ENCODE results near the gene CBFB.
"Not testable (repeated sequence)": the region's sequence is repeated elsewhere in the genome, so short reads cannot be mapped to it uniquely, and the experiment has no call there.

CBFB gene

DNA sequence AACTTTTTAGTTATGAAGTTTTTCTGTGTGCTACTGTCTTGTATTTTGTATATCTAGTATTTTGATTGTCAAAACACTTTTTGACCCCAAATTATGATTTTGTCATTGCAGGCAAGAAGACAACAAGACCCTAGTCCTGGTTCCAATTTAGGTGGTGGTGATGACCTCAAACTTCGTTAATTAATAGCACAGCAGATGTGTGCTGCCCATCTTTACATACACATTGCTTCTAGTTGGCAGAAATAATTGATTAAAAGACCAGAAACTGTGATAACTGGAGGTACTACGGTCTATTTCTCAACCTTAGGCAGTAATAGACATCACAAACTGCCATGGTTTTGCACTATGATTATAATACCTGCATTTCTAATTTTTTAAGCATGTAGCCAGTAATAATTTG, 69.7 kb downstream of the CBFB start:
- no peak for DNase-seq (ENCODE audit: low spot score)

DNA sequence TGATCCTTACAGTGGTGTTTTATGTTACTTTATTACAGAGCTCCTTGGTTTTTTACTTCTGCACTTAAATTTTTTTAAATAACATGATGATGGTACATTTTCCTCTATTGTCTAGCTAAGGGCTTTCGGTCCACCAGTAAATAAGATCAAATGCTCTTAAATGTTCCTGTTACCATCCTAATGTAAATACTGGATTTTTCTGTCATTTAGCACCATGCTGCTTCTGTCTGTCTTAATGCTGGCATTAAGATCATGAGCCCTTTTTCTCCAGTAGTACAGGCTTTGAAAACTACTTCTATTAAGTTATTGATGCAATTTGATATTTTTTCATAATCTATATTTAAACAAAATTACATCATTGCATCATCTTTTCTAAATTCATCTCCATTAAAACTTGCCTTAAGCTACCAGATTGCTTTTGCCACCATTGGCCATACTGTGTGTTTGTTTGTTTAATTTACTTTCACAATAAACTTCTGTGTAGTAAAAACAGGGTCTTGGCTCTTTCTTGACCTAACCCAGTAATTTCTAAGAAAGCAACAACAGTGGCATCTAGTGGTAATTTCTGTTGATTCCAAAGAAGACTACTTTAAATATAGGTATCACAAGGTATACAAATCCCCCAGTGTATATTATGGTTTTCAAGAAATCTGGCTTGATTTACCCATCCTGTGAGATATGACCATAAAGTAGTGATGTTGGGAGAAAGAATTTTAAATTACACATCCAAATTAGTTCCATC, 71.8 kb downstream of the CBFB start:
- DNase-seq (ENCODE audit: low spot score), result peak; percentile 71

DNA sequence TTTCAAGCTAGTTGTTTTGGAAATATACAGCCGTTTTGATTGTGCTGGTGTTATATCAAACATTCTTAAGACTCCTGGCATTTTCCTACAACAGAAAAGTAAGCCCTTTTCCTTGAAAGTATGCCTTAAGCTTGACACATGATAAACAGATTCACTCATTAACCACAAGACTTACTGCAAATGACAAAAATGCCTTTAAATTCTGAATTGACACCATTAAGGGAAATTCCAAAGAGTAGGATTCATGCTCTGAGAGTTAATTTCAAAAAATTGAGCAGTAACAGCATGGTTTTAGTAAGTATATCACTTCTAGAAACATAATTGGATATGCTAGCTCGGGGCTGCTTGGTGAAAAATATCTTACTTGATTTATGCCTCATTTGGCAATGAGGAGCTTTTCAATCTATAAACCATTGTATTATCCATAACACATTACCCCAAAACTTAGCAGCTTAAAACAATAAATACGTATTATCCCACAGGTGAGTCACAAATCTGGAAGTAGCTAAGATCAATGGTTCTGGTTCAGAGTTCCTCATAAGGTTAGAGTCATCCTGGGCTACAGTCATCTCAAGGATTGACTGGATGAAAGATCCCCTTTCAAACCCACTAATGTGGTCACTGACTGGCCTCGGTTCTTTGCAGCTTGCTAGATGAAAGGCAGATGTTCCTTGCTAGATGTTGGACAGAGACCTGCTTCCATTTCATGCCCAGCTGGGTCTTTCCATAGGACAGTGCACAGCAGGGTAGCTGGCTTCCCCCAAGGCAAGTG, 72.5 kb downstream of the CBFB start:
- no peak for DNase-seq (ENCODE audit: low spot score)

DNA sequence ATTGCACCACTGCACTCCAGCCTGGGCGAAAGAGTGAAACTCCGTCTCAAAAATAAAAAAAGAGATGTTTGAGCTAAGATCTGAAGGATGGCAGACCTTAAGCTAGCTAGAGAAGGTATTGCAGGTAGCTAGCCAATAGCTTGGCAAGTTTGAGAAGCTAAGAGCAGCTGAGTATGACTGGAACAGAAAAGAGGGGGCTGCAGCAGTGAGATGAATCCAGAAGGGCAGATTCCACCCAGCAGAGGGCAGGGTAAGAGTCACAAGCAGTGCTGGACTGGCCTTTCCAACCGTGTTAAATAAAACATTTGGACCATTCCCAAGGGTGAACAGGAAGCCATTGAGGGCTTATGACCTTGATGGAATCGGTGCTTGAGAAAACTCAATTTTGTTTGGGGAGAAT, 75.1 kb downstream of the CBFB start:
- DNase-seq (ENCODE audit: low spot score), result no peak

DNA sequence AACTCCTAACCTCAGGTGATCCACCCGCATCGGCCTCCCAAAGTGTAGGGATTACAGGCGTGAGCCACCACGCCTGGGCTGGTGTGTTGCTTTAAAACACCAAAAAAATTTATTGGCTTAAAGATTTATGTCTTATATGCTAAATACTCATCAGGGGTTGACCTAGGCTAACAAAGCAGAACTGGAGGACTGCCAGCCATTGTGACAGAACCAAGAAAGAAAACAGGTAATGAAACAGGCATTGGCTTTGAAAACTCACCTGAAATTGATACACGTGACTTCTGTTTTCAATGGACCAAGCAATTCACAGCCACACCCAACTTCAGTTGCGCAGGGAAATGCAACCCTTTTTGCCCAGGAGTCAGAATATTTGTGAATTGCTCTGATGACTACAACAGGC, 75.9 kb downstream of the CBFB start:
- DNase-seq (ENCODE audit: low spot score), result no peak

DNA sequence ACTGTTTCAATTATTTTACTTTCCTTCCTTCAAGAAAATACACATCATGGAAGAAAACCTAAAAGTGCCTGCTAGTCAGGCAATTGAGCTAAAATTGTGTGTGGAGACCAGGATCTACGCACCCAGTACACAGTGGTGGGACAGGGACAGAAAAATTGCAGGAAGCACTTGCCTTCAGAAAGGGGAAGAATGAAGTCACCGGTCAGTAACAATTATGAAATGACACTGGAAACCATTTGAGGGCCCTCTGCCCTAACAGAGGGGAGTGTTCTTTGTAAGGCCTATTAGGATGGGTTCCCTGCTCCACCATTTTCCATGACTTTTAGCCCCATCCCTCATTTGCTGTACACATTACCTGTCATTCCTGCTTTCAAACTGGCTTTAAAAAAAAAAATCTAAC, 76.3 kb downstream of the CBFB start:
- DNase-seq (ENCODE audit: low spot score), result no peak

DNA sequence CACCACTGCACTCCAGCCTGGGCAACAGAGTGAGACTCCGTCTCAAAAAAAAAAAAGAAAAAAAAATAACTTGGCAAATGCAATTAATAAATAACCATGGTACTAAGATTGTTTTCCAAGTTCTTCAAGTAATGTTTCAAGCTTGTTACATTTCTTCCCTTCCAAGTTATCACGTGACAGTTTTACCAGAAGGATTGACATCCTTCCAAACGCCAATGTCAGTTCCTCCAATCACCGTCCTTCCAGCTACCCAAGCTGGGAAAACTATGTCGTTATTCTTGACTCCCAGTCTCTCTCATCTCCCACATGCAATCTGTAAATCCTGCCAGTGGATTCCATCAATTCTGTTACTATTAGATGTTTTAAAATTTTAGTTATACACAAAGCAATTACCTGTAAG, 76.9 kb downstream of the CBFB start:
- no peak for DNase-seq (ENCODE audit: low spot score)

DNA sequence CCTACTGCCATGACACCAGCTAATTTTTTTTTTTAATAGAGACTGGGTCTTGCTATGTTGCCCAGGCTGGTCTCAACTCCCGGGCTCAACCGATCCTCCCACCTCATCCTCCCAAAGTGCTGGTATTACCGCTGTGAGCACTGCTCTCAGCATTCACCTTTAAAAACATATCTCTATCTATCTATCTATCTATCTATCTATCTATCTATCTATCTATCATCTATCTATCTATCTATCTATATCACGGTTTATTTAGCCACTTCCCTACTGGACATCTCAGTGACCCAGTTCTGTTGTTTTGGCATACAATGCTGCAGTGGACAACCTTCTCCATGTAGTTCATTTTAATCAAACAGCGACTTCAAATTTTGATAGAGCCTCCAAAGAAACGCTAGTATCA, 79.5 kb downstream of the CBFB start:
- DNase-seq (ENCODE audit: low spot score), result no peak

DNA sequence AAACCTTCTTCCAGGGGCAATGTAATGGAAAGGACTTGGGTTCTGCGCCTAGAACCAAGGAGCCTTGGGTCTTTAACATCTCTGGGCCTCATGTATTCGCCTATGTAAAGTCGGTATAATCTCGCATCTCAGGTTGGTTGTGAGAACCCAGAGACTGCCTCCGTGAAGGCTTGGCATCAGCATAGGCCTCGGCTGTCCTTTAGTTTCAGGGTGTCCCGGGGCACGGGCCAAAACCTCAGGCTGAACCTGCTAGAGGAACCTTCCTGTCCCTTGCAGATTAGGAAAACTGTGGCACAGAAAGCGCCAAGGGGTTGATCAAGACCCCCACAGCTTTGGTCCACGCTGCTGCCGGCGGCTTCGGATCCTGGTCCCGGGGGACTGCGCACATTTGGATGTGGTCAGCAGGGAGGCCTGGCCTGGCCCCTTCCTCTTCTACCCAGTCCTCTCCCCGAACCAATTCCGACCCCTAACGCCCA, 80.0 kb downstream of the CBFB start:
- no peak for DNase-seq (ENCODE audit: low spot score)

DNA sequence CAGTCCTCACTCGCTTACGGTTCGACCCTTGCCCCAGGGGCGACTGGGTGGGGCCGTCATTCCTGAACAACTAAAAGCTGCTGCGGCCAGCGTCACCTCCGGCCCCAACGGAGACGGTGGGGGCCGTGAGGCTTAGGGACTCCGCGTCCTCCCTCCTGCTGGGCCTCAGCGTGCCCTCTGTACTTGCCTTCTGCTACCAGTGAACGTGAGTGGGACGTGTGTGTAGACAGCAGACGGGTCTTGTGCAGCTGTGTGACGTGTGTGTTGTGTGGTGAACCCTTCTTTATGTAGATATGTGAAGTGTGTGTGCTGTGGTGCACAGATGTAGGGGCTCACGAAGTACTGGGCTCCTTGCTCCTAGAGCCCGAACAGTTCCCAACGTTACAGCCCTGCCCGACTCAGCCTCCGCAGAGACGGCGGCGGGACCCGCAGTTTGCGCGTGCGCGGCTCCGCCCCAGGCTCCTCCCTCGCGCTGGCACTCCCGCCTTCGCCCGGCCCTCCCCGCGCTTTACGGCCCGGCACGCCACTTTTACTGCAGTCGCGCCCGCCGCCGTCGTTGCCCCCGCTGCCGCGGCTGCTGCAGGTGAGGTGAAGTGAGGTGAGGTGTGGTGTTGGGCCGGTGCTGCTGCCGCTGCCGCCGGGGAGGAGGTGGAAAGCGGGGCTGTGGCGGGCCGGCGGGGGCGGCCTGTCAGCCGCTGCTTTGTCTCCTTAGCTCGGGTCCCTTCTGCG, 80.6 kb downstream of the CBFB start, which contains the start of gene PHAF1:
PHAF1 (plus strand) TSS at position 535 of the 729 bp plus-strand sequence. CDS start 235 bp downstream, outside the sequence.
- DNase-seq (ENCODE audit: low spot score), result peak; percentile 87

DNA sequence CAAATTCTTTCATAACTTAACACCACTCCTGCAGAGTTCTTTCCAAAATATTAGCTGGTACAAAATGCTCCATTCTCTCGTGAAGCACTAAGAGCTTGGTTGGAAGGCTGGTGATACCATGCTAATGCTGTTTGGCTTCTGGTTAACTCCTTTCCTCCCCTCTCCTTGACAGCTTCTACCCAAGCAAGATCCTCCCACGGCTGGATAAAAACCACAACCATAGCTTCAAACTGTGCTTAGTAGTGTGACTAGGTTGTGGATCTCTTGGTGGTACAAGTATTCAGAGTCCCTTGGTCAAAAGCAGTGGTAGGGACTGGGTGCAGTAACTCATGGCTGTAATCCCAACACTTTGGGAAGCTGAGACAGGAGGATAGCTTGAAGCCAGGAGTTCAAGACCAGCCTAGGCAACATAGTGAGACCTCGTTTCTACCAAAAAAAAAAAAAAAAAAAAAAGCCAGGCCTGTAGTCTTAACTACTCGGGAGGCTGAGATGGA, 83.0 kb downstream of the CBFB start:
- DNase-seq (ENCODE audit: low spot score), result no peak

DNA sequence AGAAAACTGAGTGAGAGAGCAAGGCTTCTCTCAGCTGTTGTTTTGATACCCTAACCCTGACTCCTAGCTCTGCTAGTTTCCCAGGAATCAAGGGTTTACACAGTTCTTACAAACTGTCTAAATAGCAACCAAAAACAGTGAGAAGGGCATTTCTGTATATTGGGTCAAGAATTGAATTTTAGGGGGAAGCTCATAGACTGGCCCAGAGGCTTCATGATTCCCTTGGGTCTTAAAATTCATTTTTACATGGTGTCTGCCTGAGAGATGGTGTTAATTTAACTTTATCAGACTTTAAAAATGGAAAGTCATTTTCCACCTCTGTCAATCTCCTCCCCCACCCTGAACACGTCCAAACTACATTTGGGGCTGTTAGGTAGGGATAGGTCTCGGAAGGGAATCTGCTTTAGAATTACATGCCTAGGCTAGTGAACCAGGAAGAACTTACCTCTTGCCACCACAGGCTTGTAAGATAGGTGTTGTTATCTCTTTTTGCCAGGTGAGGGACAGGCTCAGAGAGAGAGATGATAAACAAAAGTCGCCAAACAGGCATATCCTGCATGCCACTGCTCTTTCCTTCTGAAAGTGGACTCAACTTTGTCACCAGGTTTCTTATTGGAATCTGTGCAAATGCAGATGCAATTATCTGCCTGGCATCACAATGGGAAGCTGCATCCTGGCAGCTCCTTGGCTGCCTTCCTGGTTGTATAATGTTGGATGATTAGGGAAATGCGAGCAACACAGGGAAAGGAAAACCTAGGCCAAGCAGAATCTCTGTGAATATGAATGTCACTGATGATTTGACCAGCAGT, 83.8 kb downstream of the CBFB start:
- DNase-seq (ENCODE audit: low spot score), result peak; percentile 75

DNA sequence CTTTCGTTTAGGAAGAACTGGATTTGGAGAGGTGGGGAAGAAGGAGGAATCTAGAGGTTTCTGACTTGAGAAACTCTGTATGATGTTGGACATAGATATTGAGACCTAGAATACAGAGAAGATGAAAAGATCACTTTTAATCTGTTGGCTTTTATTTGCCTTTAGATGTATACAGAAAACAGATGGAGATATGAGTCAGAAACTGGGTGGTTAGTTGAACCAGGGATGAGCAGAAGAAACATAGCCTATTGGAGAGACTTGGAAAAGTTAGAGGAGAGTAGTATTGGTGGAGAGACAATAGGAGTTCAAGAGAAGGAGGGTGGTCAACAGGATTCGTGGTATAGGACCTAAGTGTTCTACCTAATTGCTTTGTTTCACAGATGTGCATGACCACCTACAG, 85.8 kb downstream of the CBFB start:
- no peak for DNase-seq (ENCODE audit: low spot score)

DNA sequence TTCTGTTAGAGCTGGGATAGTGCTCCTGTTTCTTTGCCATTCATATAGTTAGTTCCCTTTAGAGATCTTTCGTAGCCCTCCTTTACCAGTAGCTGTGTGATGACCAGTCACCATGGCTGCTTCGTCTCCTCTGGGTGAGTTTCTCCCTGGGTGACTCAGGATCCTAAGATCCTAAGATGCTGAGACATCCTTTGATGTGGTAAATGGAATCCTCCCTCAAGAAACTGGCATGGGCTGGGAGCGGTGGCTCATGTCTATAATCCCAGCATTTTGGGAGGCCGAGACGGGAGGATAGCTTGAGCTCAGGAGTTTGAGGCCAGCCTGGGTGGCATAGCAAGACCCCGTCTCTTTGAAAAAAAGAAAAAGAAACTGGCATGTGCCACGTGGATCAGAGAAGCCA, 86.7 kb downstream of the CBFB start:
- DNase-seq (ENCODE audit: low spot score), result no peak

DNA sequence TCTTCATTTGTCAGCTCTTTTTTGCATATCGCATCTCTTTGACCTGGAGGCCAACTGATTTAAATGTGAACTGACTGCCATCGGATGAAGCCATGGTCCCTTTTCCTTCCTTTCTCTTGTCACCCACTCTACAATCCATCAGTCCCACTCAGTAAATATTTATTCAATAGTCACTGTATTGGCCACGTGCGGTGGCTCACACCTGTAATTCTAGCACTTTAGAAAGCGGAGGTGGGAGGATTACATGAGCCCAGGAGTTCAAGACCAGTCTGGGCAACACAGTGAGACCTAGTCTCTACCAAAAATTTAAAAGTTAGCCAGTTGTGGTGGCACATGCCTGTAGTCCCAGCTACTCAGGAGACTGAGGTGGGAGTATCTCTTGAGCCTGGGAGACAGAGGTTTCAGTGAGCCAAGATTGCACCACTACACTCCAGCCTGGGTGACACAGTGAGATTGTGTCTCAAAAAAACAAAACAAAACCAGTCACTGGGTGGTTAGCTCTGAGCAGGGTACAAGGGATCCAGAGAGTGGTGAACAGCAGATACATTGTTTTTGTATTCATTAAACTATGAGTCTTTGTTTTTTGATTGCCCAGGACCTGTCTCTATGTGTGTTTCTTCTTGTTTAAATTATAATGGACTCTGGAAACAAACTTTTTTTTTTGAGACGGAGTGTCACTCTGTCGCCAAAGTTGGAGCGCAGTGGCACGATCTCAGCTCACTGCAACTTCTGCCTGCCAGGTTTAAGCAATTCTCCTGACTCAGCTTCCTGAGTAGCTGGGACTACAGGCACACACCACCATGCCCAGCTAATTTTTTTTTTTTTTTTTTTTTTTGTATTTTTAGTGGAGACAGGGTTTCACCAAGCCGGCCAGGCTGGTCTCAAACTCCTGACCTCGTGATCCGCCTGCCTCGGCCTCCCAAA, 87.7 kb downstream of the CBFB start:
- peak; percentile 95 for DNase-seq (ENCODE audit: low spot score)

DNA sequence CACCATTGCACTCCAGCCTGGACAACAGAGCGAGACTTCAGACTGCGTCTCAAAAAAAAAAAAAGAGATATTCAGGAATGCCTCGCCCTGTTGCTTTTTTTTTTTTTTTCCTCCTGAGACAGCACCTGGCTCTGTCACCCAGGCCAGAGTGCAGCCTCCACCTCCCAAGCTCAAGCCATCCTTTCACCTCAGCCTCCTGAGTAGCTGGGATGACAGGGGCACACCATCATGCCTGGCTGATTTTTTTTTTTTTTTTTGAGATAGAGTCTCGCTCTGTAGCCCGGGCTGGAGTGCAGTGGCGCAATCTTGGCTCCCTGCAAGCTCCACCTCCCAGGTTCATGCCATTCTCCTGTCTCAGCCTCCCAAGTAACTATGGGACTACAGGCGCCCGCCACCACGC, 88.8 kb downstream of the CBFB start:
- DNase-seq (ENCODE audit: low spot score), result no peak

DNA sequence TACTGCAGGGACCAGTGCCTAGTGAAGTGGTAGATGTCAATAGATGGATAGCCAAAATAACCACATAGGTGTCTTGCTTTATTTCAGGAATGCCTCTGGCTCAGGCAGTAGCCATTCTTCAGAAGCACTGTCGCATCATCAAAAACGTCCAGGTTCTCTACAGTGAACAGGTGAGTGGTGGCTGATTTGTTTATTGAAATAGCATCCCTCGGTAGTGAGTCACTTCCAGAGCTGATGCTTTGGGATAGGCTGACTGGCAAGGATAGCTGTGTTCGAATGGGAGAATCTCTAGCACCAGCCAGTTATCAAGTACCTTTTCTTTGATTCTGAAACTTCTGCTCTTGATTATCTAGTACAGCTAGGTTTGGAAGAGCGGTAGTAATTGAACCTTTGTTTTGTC, 91.1 kb downstream of the CBFB start:
- no peak for DNase-seq (ENCODE audit: low spot score)

DNA sequence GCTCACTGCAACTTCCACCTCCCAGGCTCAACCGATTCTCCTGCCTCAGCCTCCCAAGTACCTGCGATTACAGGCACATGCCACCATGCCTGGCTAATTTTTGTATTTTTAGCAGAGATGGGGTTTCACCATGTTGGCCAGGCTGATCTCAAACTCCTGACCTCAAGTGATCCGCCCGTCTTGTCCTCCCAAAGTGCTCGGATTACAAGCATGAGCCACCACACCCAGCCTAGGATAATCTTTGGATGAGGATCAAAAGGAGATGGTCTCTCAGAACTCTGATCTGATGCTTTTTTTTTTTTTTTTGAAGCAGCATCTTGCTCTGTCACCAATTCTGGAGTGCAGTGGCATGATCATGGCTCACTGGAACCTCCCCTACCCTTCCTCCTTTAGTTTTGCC, 93.8 kb downstream of the CBFB start:
- not testable (repeated sequence) for DNase-seq (ENCODE audit: low spot score)

DNA sequence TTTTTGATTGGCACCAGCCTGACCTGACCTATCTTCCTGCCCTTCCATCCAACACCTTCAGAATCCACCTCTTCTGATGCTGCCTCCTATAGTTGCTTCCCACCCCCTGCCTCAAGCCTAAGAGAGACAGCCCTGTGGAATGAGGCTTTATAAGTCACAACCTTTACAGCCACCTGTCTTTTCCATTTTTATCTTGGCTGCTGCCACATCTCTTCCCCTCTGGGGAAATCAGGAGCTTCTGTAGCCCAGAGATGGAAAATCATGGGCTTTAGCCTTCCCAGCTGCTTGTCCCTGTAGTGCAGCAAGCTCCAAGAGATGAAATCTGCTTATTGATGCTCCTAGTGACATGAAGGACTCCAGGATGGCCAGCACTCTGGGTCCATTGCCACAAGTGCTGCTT, 99.5 kb downstream of the CBFB start:
- DNase-seq (ENCODE audit: low spot score), result no peak

DNA sequence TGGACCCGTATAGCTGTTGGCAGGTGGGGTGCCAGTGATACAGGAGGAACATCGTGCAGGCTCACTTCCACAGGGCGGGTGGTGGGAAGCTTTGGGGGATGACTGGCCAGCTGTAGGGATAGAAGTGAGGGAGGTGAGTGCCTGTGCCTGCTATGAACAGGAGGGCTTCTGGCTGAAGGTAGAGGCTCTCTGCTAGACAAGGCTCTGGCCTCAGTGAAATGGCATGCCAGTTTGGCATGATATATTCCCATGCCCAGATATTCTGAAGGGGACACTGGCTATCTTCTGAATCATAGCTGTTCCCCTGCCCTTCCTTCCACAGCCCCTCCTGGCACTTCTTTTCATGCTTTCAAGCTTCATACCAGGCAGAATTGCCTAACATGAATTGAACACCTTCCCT, 99.9 kb downstream of the CBFB start:
- no peak for DNase-seq (ENCODE audit: low spot score)

DNA sequence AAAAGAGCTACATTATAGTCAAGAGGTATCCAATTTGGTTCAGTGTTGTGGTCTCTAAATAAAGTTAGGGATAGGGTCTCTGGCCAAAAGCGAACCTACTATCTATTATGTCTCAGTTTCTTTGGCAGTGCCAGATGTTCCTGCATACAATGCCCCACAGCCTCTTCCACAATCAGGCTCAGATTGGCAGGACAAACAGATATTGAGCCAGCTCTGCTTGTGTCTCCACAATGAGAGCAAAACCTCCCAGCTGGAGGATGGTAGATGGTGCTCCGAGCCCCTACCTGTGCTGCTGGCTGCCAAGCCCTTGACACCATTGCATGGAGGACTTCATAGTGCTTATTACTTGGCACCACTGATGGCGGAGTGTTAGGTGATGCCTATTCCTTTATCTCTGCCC, 100.5 kb downstream of the CBFB start:
- peak; percentile 90 for DNase-seq (ENCODE audit: low spot score)
